ENCODE results near the gene TMEM258.

Gene TMEM258

DNA sequence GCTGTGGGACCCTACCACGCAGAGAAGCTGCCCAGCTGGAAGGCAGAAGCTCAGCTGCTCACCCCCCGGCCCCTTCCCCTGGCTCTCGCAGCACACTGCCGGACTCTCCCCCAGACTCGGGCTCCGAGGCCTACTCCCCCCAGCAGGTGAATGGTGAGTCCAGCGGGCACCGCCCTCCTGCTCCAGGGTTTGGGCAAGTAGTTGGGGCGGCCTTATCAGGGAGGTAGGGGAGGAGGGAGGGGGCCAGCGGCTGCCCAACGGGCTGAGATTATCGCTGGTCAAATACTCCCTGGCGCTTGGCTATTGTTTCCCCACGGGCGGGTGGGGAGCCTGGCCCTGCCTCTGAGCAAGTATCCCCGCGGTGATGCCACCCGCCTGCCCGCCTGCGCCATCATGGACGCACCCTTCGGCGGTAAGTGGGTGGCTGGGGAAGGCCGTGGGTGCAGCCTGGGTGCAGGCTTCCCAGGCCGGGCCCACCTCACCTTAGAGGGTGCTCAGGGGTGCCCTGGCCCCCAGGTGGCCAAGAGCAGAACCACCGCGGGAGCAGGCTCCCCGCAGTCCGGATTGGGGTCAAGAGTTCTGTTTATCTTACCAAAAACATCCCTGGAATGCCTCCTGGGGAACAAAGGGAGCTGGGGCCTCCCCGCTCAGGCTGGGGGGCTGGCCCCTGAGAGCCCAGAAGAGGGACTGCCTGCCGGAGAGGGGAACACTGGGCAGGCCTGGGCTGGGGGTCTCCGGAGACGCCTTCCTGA, 23.1 kb downstream of the TMEM258 start:
- H3K9me3 ChIP-seq (ENCODE audit: control insufficient read depth, low read length): no peaks in the 10 kb centered on the region
- 83 to 85% methylated on average over 33 of the region's 33 CpGs for WGBS, 2 experiments
- H3K27ac ChIP-seq (ENCODE audit: insufficient read depth, low read depth, low read length, poor library complexity, severe bottlenecking): no peak overlapping the region
- H3K36me3 ChIP-seq (ENCODE audit: control insufficient read depth, insufficient read depth, low read length): no peaks in the 10 kb centered on the region
- H3K4me1 ChIP-seq (ENCODE audit: control insufficient read depth, insufficient read depth, low read length): peaks cover 42% of the 10 kb centered on the region
- H3K4me3 ChIP-seq (ENCODE audit: insufficient read depth, low read depth, low read length): no peak overlapping the region
- H3K27me3 ChIP-seq (ENCODE audit: control insufficient read depth, insufficient read depth, low read length, poor library complexity, severe bottlenecking): no peaks in the 10 kb centered on the region

- no peak overlapping the region for H3K27ac ChIP-seq (ENCODE audit: insufficient read depth, low read depth, low read length, poor library complexity, severe bottlenecking)
- no peaks in the 10 kb centered on the region for H3K36me3 ChIP-seq (ENCODE audit: control insufficient read depth, insufficient read depth, low read length)
- H3K4me3 ChIP-seq (ENCODE audit: insufficient read depth, low read depth, low read length): no peak overlapping the region
- H3K27me3 ChIP-seq (ENCODE audit: control insufficient read depth, insufficient read depth, low read length, poor library complexity, severe bottlenecking): no peaks in the 10 kb centered on the region
- H3K4me1 ChIP-seq (ENCODE audit: control insufficient read depth, insufficient read depth, low read length): peaks cover 43% of the 10 kb centered on the region
- H3K9me3 ChIP-seq (ENCODE audit: control insufficient read depth, low read length): no peaks in the 10 kb centered on the region
- WGBS, 2 experiments: 89 to 93% methylated on average over 11 of the region's 11 CpGs
Measured at GRCh38 chr11:61768376-61769076, 23.9 kb downstream of the TMEM258 start.

DNA sequence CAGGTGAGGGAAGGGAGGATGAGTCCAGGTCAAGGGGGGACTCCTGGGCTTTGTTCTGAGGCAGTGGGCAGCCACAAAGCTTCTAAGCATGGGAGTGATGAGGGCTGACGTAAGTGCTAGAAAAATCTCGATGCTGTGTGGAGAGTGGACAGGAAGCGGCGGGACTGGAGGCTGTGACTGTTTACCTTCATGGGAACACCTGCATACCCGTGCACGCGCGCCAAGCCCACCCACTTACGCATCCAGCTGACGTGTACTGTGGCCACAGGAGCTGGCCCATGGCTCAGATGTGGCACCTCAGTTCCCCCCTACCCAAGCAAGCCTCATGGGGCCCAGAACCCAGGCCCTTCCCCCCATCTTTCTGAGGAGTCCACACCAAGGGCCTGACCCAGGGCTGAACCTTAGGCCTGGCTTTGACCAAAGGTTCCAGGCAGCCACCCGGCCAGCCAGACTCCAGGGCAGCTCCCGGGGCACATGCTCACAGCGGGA, 26.0 kb downstream of the TMEM258 start:
- H3K9me3 ChIP-seq (ENCODE audit: control insufficient read depth, low read length): no peaks in the 10 kb centered on the region
- H3K27me3 ChIP-seq (ENCODE audit: control insufficient read depth, insufficient read depth, low read length, poor library complexity, severe bottlenecking): no peaks in the 10 kb centered on the region
- WGBS, 2 experiments: 93 to 94% methylated on average over 13 of the region's 13 CpGs
- H3K4me3 ChIP-seq (ENCODE audit: insufficient read depth, low read depth, low read length): no peak overlapping the region
- no peak overlapping the region for H3K27ac ChIP-seq (ENCODE audit: insufficient read depth, low read depth, low read length, poor library complexity, severe bottlenecking)
- peaks cover 44% of the 10 kb centered on the region for H3K4me1 ChIP-seq (ENCODE audit: control insufficient read depth, insufficient read depth, low read length)
- H3K36me3 ChIP-seq (ENCODE audit: control insufficient read depth, insufficient read depth, low read length): no peaks in the 10 kb centered on the region

GRCh38 chr11:61765550-61766253, 26.7 kb downstream of the TMEM258 start:
- Histone ChIP-seq H3K27ac (ENCODE audit: insufficient read depth, low read depth, low read length, poor library complexity, severe bottlenecking) (no peak overlapping the region), H3K4me1 (ENCODE audit: control insufficient read depth, insufficient read depth, low read length) (peaks cover 48% of the 10 kb centered on the region), H3K4me3 (ENCODE audit: insufficient read depth, low read depth, low read length) (no peak overlapping the region), H3K9me3 (ENCODE audit: control insufficient read depth, low read length) (no peaks in the 10 kb centered on the region), H3K36me3 (ENCODE audit: control insufficient read depth, insufficient read depth, low read length) (no peaks in the 10 kb centered on the region), H3K27me3 (ENCODE audit: control insufficient read depth, insufficient read depth, low read length, poor library complexity, severe bottlenecking) (no peaks in the 10 kb centered on the region)
- WGBS, 2 experiments: 85 to 87% methylated on average over 26 of the region's 26 CpGs

DNA sequence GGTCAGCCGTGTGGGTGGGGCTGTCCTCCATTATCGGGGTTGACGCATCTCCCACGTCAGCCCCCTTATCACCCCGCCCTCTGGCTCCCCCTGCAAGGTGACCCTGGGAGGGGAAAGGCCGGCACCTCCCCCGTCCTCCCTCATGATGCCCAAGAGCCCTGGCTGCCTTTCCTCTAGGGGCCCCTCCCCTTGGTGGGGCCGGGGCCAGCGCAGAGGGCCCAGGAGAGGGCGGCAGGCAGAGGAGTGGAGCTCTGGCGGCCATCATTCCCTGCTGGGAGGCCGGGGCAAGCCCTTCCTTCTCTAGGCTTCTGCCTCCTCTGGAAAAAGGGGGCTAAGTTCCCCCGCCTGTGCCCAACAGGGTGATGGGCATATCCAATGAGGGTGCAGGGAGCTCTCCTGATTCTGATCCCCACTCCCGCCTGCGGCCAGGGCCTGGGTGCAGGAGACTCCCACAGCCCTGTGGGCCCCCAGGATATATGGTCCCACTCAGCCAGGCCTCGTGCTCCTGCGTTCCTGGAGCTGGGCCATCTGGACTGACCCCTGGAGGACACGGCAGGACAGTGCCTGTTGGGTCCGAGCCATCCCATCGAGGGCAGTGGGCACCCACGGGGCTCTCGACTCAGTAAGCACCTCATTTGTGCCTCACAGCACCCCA, 27.7 kb downstream of the TMEM258 start:
- no peak overlapping the region for H3K27ac ChIP-seq (ENCODE audit: insufficient read depth, low read depth, low read length, poor library complexity, severe bottlenecking)
- H3K4me1 ChIP-seq (ENCODE audit: control insufficient read depth, insufficient read depth, low read length): peaks cover 45% of the 10 kb centered on the region
- WGBS, 2 experiments: 71 to 73% methylated on average over 22 of the region's 22 CpGs

GRCh38 chr11:61763930-61764605, 28.3 kb downstream of the TMEM258 start:
- H3K4me3 ChIP-seq (ENCODE audit: insufficient read depth, low read depth, low read length): no peak overlapping the region
- H3K27ac ChIP-seq (ENCODE audit: insufficient read depth, low read depth, low read length, poor library complexity, severe bottlenecking): no peak overlapping the region
- peaks cover 38% of the 10 kb centered on the region for H3K4me1 ChIP-seq (ENCODE audit: control insufficient read depth, insufficient read depth, low read length)

More for the DNA sequence above, 27.7 kb downstream of the TMEM258 start:
- Histone ChIP-seq H3K9me3 (ENCODE audit: control insufficient read depth, low read length) (no peaks in the 10 kb centered on the region), H3K4me3 (ENCODE audit: insufficient read depth, low read depth, low read length) (no peak overlapping the region), H3K27me3 (ENCODE audit: control insufficient read depth, insufficient read depth, low read length, poor library complexity, severe bottlenecking) (no peaks in the 10 kb centered on the region), H3K36me3 (ENCODE audit: control insufficient read depth, insufficient read depth, low read length) (no peaks in the 10 kb centered on the region)

DNA sequence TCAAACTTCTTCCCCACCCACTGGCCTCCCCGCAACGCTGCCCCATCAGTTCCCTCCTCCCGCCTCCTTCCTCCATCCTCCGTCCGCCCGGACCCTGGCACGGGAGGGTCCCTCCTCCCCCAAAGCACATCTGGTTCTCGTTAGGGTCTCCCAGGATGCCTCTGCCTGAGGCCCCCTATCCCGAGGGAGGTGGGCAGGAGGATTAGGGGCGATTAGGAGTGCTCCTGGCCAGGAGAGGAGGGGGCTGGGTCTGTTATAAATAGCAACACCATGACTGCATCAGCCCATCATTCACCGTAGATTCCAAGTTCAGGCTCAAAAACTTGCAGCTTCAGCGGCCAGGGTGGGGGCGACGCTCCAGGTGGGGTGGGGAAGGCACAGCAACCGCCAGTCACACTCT, 29.6 kb downstream of the TMEM258 start:
- H3K4me3 ChIP-seq (ENCODE audit: insufficient read depth, low read depth, low read length): no peak overlapping the region
- WGBS, 2 experiments: 74 to 79% methylated on average over 14 to 15 of the region's 15 CpGs

More at GRCh38 chr11:61763930-61764605, 28.3 kb downstream of the TMEM258 start:
- Histone ChIP-seq H3K9me3 (ENCODE audit: control insufficient read depth, low read length) (no peaks in the 10 kb centered on the region), H3K27me3 (ENCODE audit: control insufficient read depth, insufficient read depth, low read length, poor library complexity, severe bottlenecking) (no peaks in the 10 kb centered on the region), H3K36me3 (ENCODE audit: control insufficient read depth, insufficient read depth, low read length) (no peaks in the 10 kb centered on the region)
- WGBS, 2 experiments: 90% methylated on average over 23 of the region's 23 CpGs

DNA sequence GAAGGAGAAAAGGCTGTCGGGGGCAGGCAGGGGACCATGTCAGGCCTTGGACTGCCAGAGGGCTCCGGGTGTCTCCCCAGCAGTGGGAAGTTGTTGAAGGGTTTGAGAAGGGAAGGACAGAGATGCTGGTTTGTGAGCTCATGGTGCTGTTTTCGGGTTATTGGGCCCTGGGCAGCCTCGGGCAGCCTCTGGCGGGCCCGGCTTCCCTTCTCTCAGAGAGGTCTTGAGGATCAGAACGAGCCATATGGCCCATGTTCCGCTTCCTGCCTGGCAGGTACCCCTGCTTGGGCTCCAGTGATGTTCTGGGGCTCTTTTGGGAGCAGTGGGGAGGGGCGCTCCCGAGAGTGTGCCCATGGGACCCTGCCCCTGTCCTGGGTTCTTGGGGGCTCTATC, 30.2 kb downstream of the TMEM258 start:
- 90 to 93% methylated on average over 10 of the region's 10 CpGs for WGBS, 2 experiments
- Histone ChIP-seq H3K36me3 (ENCODE audit: control insufficient read depth, insufficient read depth, low read length) (no peaks in the 10 kb centered on the region), H3K4me1 (ENCODE audit: control insufficient read depth, insufficient read depth, low read length) (peaks cover 36% of the 10 kb centered on the region), H3K4me3 (ENCODE audit: insufficient read depth, low read depth, low read length) (no peak overlapping the region), H3K27ac (ENCODE audit: insufficient read depth, low read depth, low read length, poor library complexity, severe bottlenecking) (no peak overlapping the region), H3K9me3 (ENCODE audit: control insufficient read depth, low read length) (no peaks in the 10 kb centered on the region), H3K27me3 (ENCODE audit: control insufficient read depth, insufficient read depth, low read length, poor library complexity, severe bottlenecking) (no peaks in the 10 kb centered on the region)

More for the DNA sequence above, 29.6 kb downstream of the TMEM258 start:
- Histone ChIP-seq H3K27me3 (ENCODE audit: control insufficient read depth, insufficient read depth, low read length, poor library complexity, severe bottlenecking) (no peaks in the 10 kb centered on the region), H3K27ac (ENCODE audit: insufficient read depth, low read depth, low read length, poor library complexity, severe bottlenecking) (no peak overlapping the region), H3K9me3 (ENCODE audit: control insufficient read depth, low read length) (no peaks in the 10 kb centered on the region), H3K36me3 (ENCODE audit: control insufficient read depth, insufficient read depth, low read length) (no peaks in the 10 kb centered on the region), H3K4me1 (ENCODE audit: control insufficient read depth, insufficient read depth, low read length) (peaks cover 36% of the 10 kb centered on the region)

DNA sequence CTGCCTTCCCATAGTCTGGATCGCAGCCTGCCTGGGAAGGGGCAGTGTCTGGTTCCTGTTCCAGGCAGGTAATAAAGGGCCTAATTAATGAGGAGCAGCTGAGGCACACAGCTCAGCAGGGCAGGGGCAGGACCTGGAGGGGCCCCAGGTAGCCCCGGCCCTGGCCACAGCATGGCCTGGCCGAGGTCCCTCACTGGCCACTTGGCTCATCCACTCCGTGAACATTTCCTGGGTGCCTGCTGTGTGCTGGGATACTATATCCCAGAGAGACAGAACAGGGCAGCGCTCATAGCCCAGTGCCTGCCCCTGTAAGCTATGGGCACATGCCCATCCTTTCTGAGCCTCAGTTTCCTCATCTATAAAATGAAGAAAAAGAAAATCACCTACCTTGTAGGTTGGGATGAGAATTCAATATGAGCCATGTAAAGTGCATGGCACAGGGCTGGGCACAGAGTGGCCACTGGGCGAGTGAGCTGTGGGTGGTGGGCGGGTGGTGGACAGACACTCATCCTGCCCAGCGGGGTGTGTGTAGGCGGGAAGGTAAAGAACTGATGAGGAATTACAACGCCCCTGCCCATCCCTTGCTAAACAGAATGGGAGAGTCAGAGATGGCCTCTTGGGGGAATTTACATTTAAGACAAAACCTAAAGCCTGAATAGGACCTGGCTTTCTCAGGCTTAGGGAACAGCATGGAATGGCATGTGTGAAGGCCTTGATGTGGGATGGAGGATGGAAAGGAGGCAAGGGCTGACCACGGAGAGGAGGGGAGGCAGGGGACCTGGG, 30.8 kb downstream of the TMEM258 start:
- H3K27ac ChIP-seq (ENCODE audit: insufficient read depth, low read depth, low read length, poor library complexity, severe bottlenecking): no peak overlapping the region
- H3K4me3 ChIP-seq (ENCODE audit: insufficient read depth, low read depth, low read length): no peak overlapping the region
- no peaks in the 10 kb centered on the region for H3K27me3 ChIP-seq (ENCODE audit: control insufficient read depth, insufficient read depth, low read length, poor library complexity, severe bottlenecking)
- no peaks in the 10 kb centered on the region for H3K36me3 ChIP-seq (ENCODE audit: control insufficient read depth, insufficient read depth, low read length)
- WGBS, 2 experiments: 74% methylated on average over 11 of the region's 11 CpGs
- peaks cover 36% of the 10 kb centered on the region for H3K4me1 ChIP-seq (ENCODE audit: control insufficient read depth, insufficient read depth, low read length)
- H3K9me3 ChIP-seq (ENCODE audit: control insufficient read depth, low read length): no peaks in the 10 kb centered on the region
